AG20443 (cell line): ENCODE results near the gene IL1F10.
A peak's percentile ranks its signal among the peaks of the same experiment; 100 is the strongest.

Source experiments
- DNase-seq: peaks from one replicate; pipeline ENCODE4 v3.0.0; 2012; ENCODE audit warnings: low spot score, mixed read lengths

Gene IL1F10

GRCh38 chr2:113112441-113112840, 44.7 kb downstream of the IL1F10 start:
- DNase-seq = no peak

DNA sequence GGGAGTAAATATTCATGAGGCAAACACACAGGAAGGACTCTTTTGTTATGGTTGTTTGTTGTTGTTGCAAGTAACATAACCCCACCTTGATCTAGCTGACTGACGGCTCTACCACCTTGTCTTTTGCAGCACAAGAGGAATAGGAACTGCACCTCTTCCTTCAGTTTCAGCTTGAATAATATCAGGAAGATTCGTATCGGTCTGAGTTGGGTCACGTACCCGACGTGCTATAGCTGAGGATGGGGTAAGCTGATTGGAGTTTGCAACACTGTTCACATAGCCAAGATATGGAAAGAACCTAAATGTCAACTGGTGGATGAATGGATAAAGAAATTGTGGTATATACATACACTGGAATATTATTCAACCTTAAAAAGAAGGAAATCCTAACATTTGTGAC, 45.1 kb downstream of the IL1F10 start:
- DNase-seq = no peak

DNA sequence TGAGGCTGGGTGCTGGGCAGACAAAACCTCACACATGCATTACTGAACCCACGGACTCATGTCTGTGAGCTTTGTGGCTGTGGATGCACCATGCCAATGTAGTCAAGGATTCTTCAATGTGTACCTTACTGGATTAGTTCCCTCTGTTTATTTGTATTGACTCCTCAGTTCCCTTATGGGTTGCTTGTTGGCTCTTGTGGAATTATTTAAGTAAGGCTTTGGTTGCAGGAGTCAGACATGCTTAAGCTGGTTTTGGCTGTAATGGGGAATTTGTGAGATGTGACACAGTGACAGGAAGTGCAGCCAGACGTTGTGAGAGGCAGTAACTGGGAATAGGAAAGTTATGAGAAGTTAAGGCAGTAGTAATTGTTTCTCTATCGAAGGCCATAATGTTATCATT, 46.0 kb downstream of the IL1F10 start:
- no peak for DNase-seq

GRCh38 chr2:113114224-113114945, 46.6 kb downstream of the IL1F10 start:
- DNase-seq = no peak

- no peak for DNase-seq
Measured at GRCh38 chr2:113114996-113115395, 47.2 kb downstream of the IL1F10 start.

DNA sequence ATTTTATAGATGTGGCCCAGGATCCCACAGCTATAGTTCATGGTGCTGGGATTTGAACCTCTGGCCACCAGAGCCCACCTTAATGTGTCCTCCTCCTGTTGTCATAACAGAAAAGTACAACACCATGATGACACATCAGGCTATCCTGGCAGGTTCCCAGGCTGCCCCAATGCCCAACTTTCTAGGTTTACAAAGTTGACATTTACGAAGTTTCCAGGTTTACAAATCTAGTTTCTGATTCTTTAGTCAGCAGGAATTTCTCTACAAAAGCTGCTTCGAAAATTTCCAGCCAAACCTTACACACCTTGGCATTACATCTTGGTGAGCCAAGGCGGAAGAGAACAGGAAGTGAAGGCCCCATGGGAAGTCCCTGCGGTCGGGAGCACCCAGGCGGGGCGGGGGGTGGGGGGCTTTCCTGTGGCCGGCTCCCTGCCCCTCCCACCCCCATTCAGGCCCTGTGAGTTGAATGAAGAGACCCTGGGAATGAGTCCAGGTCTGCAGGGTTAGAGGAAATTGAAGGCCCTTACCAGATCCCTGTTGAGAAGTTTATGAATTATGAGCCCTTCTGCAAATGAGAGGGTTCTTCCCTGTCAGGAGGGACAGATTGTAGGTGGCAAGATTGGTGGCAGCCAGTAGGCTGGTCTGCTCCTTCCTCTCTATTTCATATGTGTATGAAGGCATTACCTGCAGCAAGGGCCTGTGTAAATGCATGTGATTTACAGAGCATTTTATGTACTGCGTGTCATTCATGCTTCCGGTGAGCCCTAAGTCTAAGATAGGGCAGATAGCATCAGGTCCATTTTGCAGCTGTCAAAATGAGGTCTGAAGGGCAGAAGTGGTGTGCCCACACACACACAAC, 48.6 kb downstream of the IL1F10 start:
- no peak for DNase-seq

GRCh38 chr2:113117541-113118262, 49.9 kb downstream of the IL1F10 start:
- DNase-seq = peak; percentile 93

DNA sequence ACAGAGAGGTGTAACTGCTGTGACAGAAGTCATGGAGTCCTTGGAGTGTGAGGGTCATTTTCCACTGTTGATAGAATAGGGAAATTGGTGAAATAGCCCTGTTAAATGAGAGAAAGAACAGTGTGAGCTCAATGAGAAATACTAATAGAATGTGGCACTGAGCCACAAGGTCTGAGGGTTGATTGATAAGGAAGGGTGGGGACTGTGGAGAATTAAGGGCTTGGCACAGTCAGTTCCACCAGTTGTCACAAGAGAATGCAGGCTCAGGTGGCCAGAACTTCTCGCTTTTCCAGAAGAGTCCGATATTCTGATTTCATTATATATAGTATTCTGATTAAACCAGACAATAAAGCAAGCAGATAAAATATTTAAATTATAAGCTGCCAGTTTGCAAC, 50.5 kb downstream of the IL1F10 start:
- DNase-seq = no peak

- no peak for DNase-seq
Measured at GRCh38 chr2:113119111-113119510, 51.3 kb downstream of the IL1F10 start.

DNA sequence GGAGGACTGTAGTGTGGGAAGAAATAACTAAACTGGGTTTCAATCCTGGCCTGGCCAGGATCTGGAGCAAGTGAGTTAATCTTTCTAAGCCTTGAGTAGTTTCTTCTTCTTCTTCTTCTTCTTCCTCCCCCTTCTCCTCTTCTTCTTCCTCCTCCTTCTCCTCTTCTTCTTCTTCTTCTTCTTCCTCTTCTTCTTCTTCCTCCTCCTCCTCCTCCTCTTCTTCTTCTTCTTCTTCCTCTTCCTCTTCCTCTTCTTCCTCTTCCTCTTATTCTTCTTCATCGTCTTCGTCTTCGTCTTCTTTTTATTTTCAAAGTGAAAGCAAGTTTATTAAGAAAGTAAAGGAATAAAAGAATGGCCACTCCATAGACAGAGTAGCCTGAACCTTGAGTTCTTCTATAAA, 53.1 kb downstream of the IL1F10 start:
- no peak for DNase-seq

DNA sequence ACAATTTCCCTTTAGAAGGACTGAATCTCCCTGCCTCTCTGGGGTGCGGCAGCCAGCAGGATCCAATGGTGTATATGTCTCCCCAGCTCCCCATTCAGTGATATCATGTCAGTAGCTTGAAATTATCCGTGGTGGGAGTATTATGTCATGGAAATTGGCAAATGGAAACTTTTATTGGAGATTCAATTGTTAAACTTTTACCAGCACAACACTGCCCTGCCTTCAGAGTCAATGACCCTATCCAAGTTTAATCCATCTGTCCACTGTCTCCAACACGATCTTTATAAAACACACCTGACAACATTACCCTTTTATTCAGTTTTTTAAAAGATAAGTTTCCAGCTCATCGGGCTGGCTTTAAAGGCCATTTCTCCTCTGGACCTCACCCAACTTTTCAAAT, 54.6 kb downstream of the IL1F10 start:
- no peak for DNase-seq

GRCh38 chr2:113123726-113124125, 56.0 kb downstream of the IL1F10 start:
- no peak for DNase-seq

- peak; percentile 46 for DNase-seq
Measured at GRCh38 chr2:113124181-113124961, 56.6 kb downstream of the IL1F10 start.
